Hematopoietic multipotent progenitor cell treated with erythropoietin and hydrocortisone succinate and interleukin-3 and kit ligand, for 6 days (in vitro differentiated cells): ENCODE results near the gene ISG15.
"Not testable (repeated sequence)": the region's sequence is repeated elsewhere in the genome, so short reads cannot be mapped to it uniquely, and the experiment has no call there.

Source experiments
- DNase-seq: peaks from one replicate; pipeline ENCODE4 v3.0.0-alpha.2; 2015

ISG15 gene

DNA sequence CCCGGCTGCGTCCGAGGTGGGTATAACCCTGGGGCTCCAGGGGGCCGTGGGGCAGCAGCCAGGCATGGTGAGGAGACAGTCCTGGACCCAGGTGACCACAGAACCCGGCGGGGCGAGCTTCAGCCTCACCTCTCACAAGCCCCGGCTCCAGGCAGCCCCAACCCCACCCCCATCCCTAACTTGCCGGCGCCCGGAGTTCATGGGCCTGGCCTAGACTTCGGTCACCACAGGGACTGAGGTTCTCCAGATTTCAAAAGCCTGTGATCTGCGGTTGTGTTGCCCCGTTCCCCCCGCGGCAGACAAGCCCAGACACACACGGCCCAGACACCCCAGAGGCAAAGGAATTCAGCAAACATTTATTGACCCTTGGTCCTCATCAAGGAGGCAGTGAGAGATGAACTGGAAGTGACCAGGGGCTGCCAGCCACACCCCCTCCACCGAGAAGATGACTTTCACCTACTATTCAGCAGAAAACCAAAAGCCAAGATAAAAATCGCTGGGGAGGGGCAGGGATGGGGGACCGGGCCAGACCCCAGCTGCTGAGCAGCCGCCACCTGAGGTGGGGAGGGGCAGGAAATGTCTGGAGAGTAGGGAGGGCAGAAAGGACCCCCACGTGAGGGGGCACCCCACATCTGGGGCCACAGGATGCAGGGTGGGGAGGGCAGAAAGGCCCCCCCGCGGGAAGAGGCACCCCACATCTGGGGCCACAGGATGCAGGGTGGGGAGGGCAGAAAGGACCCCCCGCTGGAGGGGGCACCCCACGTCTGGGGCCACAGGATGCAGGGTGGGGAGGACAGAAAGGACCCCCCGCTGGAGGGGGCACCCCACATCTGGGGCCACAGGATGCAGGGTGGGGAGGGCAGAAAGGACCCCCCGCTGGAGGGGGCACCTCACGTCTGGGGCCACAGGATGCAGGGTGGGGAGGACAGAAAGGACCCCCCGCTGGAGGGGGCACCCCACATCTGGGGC lies 17.3 kb upstream of the ISG15 start:
- no peak for DNase-seq

DNA sequence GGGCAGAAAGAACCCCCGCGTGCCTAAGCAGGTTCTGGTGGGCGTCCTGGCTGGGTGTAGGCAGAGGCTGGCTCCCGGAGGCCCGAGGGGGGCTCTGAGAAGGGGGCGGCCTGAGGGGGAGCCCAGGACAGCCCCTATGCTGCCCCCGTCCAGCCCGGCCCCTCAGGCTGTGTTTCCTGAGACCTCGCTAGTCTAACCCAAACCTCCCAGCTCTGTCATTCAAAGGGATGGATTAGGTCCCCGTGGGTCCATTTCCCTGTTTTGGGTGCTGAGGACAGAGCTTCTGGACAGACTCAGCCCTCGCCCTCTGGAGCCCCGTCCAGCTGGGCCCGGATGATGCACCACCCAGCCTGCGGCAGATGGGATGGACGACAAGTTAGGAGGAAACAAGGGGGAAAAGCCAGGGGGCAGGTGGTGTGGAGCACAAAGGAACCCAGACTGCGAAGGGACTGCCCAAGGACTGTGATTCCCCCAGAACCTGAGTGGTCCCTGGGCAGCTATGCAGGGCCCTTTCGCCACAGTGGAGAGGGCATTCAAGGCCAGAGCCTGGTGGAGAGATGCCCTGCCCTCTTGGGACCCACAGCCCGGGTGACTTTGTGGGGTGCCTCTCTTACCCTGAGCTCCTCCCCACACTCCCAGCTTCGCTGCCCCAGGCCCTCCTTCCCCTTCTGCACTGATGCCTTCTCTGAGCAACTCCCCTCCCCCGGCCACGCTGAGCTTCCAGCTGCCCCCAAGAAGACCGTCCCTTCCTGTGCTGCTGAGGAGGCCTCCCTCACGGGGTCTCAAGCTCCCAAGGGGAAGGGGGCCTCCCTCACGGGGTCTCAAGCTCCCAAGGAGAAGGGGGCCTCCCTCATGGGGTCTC lies 16.2 kb upstream of the ISG15 start:
- no peak for DNase-seq

GRCh38 chr1:997713-997992 lies 15.6 kb upstream of the ISG15 start:
- DNase-seq: no peak

GRCh38 chr1:997993-998744 lies 15.1 kb upstream of the ISG15 start:
- DNase-seq: no peak

DNA sequence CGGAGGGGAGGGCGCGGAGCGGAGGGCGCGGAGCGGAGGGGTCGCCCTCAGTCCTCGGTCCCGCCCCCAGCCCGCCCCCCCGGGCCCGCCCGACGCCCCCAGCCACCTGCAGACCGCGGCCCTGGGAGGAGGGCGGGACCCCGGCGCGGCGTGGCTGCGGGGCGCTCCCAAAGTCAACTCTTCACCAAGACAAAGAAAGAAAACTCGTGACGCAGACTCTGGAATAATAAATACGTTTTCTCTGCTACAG lies 14.6 kb upstream of the ISG15 start:
- DNase-seq: no peak

DNA sequence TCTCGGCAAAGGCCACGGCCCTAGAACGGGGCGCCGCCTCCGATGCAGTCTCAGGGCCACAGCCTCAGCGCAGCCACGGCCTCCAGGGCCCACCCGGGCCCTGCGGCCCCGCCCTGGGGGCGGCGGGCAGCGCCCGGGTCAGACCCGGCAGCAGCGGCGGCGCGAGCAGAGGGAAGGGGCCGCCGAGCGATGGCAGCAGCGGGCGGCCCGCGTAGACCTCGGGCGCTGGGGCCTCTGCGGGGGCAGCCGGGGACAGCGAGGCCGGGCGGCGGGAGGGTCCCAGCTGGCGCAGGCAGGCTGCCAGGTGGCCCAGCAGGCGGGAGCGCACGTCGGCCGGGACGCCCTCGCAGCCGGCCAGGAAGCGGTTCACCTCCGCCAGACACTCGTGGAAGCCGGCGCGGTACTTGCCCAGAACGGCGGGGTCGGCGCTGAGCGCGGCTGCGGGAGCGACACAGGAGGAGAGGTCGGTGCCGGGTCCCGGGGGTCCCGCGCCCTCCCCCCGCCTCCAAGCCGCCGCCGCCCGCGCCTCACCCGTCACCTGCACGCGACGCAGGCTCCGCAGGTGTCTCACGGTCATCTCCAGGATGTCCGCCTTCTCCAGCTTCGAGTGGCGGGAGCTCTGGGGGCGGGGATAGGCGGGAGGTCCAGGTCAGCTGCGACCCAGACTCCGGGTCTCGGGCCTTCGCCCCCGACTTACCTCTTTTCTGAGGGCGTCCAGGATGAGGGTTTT lies 14.1 kb upstream of the ISG15 start:
- DNase-seq: peak; percentile 44

DNA sequence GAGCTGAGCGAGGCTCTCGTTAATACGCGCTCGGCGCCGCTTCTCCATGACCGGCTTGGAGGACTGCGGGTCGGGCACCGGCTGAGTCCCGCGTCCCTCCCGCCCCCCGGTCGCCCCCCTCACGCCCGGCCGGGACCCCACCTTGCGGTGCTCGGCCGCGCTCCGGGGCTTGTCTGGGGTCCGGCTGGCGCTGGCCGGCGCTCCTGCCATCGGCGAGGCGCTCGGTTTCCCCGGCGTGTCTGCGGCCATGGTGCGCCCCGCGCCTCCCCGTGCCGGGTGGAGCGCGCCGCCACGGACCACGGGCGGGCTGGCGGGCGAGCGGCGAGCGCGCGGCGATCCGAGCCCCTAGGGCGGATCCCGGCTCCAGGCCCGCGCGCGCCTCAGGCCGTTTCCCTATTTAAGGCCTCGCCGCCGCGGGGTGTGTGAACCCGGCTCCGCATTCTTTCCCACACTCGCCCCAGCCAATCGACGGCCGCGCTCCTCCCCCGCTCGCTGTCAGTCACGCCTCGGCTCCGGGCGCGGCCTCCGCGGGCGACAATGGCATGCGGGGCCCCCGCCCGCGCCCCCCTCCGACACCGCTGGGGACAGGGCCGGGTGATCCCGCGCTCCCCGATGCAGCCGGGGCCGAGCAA lies 13.5 kb upstream of the ISG15 start, which contains the start of gene HES4:
TSS of gene HES4 (minus strand) at position 373 of the 632 bp plus-strand sequence. CDS start at position 249, 124 bp downstream.
- peak; percentile 85 for DNase-seq

GRCh38 chr1:1000357-1001056 lies 12.8 kb upstream of the ISG15 start:
- DNase-seq: peak; percentile 21

DNA sequence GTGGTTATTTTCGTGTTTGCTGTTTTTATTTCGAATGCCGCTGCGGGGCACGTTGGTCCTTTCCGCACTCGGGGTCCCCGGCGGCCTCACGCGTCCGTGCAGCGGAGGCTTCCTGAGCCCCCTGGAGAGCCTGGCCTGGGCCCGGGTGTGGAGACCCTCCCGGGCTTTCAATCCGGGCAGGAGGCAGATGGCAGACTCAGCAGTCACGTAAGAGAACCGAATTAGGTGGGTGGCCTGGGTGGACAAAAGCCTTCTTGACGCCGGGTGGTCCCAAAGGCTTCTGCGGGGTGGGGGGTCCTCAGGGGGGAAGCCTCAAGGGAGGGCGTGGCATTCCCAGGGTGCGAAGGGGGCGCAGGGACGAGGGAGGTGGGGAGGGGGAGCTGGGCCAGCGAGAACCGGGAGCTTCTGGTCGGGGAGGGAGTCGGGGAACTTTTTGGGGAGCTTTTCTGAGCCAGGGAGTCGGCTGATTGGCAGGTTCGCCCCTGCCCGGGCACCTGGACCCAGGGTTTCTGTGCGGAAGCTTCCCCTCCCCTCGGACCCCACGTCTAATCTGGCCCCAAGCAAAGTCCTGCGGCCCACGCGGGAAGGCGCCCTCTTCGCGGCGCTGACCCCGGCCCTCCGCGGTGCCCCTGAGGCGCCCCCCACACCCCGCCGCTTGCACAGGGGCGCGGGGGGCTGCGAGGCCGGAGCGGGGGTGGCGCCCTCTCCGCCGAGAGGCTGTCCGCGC lies 12.1 kb upstream of the ISG15 start:
- DNase-seq: no peak

DNA sequence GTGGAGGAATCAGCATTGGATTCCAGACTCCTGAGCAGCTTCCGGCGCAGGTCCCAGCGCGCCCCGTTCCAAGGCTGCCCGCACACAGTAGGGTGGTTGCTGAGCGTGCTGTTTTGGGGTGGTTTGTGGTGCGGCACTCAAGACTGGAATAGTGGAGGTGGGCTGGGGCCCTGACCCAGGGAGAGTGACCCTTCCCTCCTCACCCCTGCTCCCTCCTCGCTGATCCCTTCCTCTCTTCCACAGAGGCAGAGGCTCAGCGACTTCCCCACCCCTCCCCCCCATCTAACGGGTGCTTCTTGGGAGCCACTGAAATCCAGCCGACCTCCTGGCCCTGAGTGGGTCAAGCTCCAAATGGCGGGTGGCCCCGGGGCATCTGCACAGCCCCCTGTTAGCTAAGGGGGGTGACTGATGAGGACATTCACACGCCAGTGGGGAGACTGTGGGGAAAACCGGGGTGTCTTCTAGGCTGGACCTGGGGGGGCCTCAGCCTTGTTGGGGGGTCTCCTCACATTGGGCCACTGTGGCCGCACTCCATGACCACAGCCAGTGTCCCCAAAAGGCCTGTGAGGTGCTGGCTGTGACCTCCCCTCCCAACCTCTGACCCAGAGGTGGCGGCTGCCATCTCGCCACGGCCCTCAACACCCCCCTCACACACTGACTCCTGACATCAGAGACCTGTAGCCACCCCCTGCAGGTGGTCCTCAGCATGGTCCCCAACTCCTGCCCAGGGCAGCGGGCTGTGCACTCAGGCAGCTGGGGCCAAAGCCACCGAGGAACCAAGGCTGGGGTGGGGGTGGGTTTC lies 9.5 kb upstream of the ISG15 start:
- DNase-seq: no peak

GRCh38 chr1:1004420-1004779 lies 8.9 kb upstream of the ISG15 start:
- DNase-seq: no peak

DNA sequence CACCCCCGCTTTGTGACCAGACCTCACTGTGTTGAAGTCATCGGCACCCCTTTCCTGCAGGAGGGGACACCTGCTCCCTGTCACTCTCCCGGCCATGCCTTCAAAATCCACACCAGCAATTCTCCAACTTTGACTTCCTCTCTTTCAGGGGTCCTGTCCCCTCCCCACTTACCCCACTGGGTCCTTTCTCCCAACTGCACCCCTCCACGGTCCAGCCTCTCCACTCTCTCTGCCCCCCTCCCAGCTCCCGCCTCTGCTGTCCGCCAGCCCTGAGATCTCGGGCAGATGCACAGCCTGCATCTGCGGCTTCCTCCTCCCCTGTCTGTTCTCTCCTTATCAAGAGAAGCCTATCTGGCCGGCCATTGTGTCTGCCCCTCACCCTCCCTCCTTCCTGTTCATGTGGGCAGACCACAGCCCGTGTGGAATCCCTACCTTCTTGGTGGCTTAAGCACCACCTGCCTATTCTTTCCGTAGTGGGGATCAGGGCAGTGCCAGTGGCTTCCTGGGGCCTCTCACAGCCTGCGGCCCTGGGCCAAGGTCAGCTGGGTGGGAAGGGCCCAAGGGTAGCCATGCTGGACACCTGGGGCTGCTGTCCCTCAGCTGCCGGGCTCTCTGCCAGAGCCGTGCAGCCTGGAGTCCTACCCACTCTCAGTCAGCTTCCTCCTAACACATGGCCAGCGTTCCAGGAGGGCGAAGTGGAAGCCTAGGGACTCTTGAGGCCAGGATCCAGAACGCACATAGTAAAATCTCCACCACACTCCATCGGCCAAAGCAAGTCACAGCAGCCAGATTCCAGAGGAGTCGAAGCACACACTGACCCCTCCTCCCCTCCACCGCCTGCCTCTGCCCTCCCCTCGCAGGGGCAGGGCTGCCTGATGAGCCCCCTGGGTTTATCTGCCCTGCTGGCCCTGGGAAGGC lies 8.3 kb upstream of the ISG15 start:
- DNase-seq: peak; percentile 81

DNA sequence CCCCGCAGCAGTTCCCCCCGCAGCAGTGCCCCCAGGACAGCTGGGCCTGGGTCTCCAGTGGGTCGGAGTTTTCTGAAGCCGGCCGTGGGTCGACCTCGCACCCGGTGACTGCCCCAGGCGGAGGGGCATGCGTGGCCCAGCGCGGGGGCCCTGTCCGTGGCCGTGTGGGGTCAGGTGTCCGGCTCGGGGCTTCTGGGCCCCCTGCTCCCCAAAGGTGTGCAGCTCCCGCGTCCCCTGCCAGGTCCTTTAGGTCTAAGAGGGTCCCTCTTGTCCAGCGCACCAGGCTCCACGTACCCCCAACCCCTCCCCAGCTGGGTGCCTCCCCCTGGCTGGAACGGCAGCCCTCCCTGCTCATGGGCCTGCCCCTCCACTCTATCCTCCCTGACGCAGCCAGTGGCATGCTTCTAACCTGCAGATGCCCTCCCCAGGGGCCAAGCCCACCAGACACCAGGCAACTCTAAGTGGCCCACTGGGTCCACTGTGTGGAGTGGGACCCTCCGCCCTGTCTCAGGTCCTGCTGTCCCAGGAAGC lies 7.5 kb upstream of the ISG15 start:
- no peak for DNase-seq

DNA sequence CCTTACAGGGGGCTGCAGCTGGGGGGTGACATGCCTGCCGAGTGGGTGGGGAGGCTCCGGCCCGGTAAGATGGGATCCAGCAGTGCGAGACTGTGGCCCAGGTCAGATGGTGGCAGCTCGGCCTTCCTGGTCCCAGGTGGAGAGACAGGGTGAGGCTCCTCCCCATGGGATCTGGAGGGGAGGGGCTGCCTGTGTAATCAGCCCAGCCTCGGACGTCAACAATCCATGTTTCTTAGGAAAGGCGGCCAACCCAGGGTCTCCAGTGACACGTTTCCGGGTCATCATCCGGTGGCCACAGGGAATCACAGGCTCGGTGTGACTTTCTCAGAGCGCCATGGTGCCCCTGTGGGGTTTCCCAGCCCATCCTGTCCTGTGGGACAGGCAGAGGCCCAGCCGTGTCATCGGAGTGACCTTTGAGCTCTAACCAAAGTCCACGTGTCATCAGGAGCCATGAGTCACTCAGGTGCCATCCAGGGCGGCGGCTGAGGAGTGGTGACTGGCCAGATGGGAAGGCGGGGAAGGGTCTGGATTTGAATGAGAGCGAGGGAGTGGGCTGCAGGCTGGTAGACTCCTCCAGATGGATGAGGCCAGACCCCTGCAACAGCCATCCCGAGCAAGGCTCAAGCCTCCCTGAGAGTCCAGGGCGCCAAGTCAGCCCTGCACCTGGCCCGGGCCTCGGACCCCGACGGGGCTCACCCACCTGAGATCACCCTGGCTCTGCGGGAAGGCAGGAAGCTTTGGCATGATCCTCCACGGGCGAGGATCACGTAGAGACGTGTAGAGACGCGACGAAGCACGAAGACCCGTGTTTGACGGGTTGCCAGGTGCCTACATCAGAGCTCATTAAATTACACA lies 6.8 kb upstream of the ISG15 start:
- DNase-seq: no peak

DNA sequence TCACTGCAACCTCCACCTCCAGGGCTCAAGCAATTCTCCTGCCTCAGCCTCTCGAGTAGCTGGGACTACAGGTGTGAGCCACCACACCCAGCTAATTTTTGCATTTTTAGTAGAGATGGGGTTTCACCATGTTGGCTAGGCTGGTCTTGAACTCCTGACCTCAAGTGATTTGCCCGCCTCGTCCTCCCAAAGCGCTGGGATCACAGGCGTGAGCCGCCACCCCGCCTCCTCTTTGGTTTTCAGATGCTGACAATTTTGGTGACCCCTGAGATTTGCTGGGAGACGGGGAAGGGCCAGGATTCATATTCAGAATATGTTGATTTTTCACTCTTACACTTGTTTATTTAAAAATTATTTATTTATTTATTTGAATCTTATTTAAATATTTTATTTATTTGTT lies 3.2 kb upstream of the ISG15 start:
- DNase-seq: not testable (repeated sequence)

DNA sequence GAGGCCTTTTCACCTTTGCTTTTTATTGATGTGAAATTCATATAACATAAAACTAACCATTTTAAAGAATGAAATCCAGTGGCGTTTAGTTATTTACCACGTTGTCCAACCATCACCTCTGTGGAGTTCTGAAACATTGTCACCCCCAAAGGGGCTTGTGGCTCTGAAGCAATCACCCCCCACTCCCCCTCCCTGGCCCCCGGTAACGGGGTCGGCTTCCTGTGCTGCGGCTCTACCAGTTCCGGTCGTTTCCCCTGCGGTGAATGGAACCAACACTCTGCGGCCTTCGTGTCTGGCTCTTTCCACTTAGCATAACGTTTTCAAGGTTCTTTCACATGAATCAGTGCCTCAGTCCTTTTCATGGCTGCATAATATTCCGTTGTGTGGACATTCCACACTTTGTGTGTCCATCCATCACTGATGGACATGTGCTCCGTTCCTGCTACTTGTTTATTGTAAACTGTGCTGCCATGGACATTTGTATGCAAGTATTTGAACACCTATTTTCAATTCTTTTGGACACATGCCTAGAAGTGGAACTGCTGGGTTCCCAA lies 1.8 kb upstream of the ISG15 start:
- DNase-seq: no peak

DNA sequence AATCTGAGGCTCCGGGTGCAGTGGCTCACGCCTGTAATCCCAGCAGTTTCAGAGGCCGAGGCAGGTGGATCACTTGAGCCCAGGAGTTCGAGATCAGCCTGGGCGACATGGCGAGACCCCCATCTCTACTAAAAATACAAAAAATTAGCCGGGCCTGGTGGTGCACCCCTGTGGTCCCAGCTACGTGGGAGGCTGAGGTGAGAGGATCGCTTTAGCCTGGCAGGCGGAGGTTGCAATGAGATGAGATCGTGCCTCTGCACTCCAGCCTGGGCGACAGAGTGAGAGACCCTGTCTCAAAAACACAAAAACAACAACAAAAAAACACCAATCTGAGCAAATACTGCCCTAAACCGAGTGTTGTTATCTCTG lies 577 bp upstream of the ISG15 start:
- DNase-seq: not testable (repeated sequence)
